Tibial nerve (tissue), 4 donors: ENCODE measurements around the gene DLX3.

Experiments used
- EP300 ChIP-seq, 2 donors: sonication (generic); formaldehyde crosslinking; IDR thresholded peaks; one replicate each; pipeline ENCODE4 v1.6.1; 2017; ENCODE audit warnings: antibody characterized with exemption in 2 of 2, mild to moderate bottlenecking in 1 of 2
- POLR2A ChIP-seq, 2 donors: fragments of 450-650 bp; IDR thresholded peaks; one replicate each; pipeline ENCODE4 v1.6.1; 2017; ENCODE audit warnings: antibody characterized with exemption in 2 of 2, mild to moderate bottlenecking in 2 of 2, moderate library complexity in 2 of 2
- TF ChIP-seq, protein P1 (sequence below), 5 experiments: fragments of 200-600 bp in 3 of 5; fragments of 450-650 bp in 2 of 5; sonication (generic) in 3 of 5; IDR thresholded peaks; one replicate each; pipeline ENCODE4 v1.5.1; 2016 to 2019; ENCODE audit warnings: antibody characterized with exemption in 5 of 5, mild to moderate bottlenecking in 3 of 5, moderate library complexity in 2 of 5

DNA sequence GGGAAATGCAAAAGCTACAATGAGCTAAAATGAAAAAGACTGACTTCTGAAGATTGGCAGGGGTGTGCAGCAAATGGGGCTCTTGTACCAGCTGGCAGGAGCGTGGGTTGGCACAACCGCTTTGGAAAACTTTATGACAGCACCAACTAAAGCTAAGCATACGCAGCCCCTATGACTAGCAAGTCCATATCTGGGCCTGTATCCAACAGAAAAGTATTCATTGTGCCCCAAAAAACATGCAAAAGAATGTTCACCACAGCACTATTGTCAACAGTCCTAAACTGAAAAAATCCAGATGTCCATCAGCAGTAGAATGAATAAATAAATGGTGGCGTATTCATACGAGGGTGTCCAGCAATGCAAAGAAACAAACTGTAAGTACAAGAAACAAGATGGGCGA, 38.3 kb upstream of the DLX3 start:
- TF ChIP-seq, protein P1, sequence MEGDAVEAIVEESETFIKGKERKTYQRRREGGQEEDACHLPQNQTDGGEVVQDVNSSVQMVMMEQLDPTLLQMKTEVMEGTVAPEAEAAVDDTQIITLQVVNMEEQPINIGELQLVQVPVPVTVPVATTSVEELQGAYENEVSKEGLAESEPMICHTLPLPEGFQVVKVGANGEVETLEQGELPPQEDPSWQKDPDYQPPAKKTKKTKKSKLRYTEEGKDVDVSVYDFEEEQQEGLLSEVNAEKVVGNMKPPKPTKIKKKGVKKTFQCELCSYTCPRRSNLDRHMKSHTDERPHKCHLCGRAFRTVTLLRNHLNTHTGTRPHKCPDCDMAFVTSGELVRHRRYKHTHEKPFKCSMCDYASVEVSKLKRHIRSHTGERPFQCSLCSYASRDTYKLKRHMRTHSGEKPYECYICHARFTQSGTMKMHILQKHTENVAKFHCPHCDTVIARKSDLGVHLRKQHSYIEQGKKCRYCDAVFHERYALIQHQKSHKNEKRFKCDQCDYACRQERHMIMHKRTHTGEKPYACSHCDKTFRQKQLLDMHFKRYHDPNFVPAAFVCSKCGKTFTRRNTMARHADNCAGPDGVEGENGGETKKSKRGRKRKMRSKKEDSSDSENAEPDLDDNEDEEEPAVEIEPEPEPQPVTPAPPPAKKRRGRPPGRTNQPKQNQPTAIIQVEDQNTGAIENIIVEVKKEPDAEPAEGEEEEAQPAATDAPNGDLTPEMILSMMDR (IDR thresholded peaks at IDR 0.05): no peak
- TF ChIP-seq POLR2A (IDR thresholded peaks at IDR 0.05) (no peak), EP300 (IDR thresholded peaks at IDR 0.05) (peak in 1 of 2 donors; percentile 40)
